Neural progenitor cell (in vitro differentiated cells): ENCODE data around the gene ZBTB46. TPM values are rescaled to one million over a fixed set of nuclear protein-coding genes. Genes with fewer than 3 reads are reported as not detected.

Source experiments
- DNase-seq: peaks from one replicate; pipeline ENCODE4 v3.0.0-alpha.2; 2016; ENCODE audit warnings: low spot score
- H2AFZ ChIP-seq: fragments of 200-600 bp; sonication (generic); replicated peaks from 2 replicates; pipeline ENCODE4 v1.6.1; 2016; ENCODE audit warnings: antibody characterized with exemption
- H3F3A ChIP-seq: fragments of 200-600 bp; sonication (generic); 2 replicates; pipeline ENCODE4 v1.6.1; 2016; ENCODE audit warnings: antibody characterized with exemption, low read depth
- H3K27ac ChIP-seq: fragments of 200-600 bp; sonication (generic); 2 replicates; pipeline ENCODE4 v1.5.1; 2016; ENCODE audit warnings: mild to moderate bottlenecking
- H3K27me3 ChIP-seq: fragments of 200-600 bp; sonication (generic); 2 replicates; pipeline ENCODE4 v1.6.1; 2016; ENCODE audit warnings: mild to moderate bottlenecking, moderate library complexity
- H3K36me3 ChIP-seq: fragments of 200-600 bp; sonication (generic); 2 replicates; pipeline ENCODE4 v1.5.1; 2016
- H3K4me1 ChIP-seq: fragments of 200-600 bp; sonication (generic); 2 replicates; pipeline ENCODE4 v1.6.1; 2016; ENCODE audit warnings: mixed run types
- H3K4me2 ChIP-seq: fragments of 200-600 bp; sonication (generic); 2 replicates; pipeline ENCODE4 v1.6.1; 2016
- H3K4me3 ChIP-seq: fragments of 200-600 bp; sonication (generic); 2 replicates; pipeline ENCODE4 v1.5.1; 2016
- H3K79me2 ChIP-seq: fragments of 200-600 bp; sonication (generic); 2 replicates; pipeline ENCODE4 v1.6.1; 2016; ENCODE audit warnings: low read depth
- H3K9ac ChIP-seq: fragments of 200-600 bp; sonication (generic); 2 replicates; pipeline ENCODE4 v1.6.1; 2016
- H3K9me3 ChIP-seq: fragments of 200-600 bp; sonication (generic); 2 replicates; pipeline ENCODE4 v1.5.1; 2016; ENCODE audit warnings: low read depth
- H4K20me1 ChIP-seq: fragments of 200-600 bp; sonication (generic); 2 replicates; pipeline ENCODE4 v1.6.1; 2016; ENCODE audit warnings: low read depth
- H3K27ac Mint-ChIP-seq: 3 replicates; pipeline ENCODE4 v1.8.0; 2021; ENCODE audit warnings: mixed read lengths
- H3K27me3 Mint-ChIP-seq: 2 replicates; pipeline ENCODE4 v1.8.0; 2022; ENCODE audit warnings: low read depth, mild to moderate bottlenecking, inconsistent platforms, moderate library complexity, mixed read lengths; ENCODE audit not compliant: insufficient read depth
- H3K36me3 Mint-ChIP-seq: 3 replicates; pipeline ENCODE4 v1.8.0; 2021; ENCODE audit warnings: mixed read lengths
- H3K4me1 Mint-ChIP-seq: 3 replicates; pipeline ENCODE4 v1.8.0; 2021; ENCODE audit warnings: mixed read lengths
- H3K4me3 Mint-ChIP-seq: 3 replicates; pipeline ENCODE4 v1.8.0; 2021; ENCODE audit warnings: mild to moderate bottlenecking, moderate library complexity, mixed read lengths
- H3K9me3 Mint-ChIP-seq: 3 replicates; pipeline ENCODE4 v1.8.0; 2020; ENCODE audit warnings: mixed read lengths
- CTCF ChIP-seq: fragments of 200-600 bp; sonication (generic); IDR thresholded peaks from 2 replicates; pipeline ENCODE4 v1.5.1; 2017; ENCODE audit warnings: antibody characterized with exemption, mild to moderate bottlenecking
- EZH2 ChIP-seq: fragments of 200-600 bp; sonication (generic); IDR thresholded peaks from 2 replicates; pipeline ENCODE4 v1.6.1; 2017; ENCODE audit warnings: antibody characterized with exemption, mild to moderate bottlenecking, moderate library complexity
- EZH2phosphoT487 ChIP-seq: fragments of 200-600 bp; sonication (generic); IDR thresholded peaks from 2 replicates; pipeline ENCODE4 v1.6.1; 2017; ENCODE audit warnings: antibody characterized with exemption
- total RNA-seq: library from RNA; depleted of rRNA; stranded (reverse); fragments of >200 nt; gene quantifications from 2 replicates; pipeline ENCODE4 v1.2.3, GENCODE V29; 2015; ENCODE audit warnings: low replicate concordance

Gene ZBTB46
- total RNA-seq, 1 donor from 2014 or later: 8.1 TPM

DNA sequence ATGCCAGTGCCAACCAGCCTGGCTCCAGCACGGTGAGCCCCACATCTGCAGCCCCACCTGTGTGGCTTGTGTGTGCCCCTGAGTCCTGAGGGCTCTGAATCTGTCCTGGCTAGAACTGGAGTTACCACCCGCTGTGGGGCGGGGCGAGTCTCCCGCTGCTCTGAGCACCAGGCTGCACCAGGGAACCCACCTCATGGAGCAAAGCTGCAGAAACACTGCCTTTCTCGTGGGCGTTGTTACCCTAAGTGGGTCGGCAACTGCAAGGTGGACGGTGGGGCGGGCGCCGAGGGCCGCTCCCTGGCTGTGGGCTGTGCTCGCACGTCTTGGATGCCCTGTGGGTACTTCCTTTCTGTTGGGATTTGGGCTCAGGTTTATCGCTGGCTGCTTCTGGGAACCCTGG lies 12.7 kb upstream of the ZBTB46 start:
- no peaks in the 10 kb centered on the region for H3K36me3 Mint-ChIP-seq
- Histone ChIP-seq H3K79me2 (no peaks in the 10 kb centered on the region), H3K4me3 (no peak overlapping the region), H3K4me2 (no peak overlapping the region), H4K20me1 (no peaks in the 10 kb centered on the region), H3K27me3 (no peaks in the 10 kb centered on the region), H3K36me3 (no peaks in the 10 kb centered on the region), H3F3A (peaks cover 29% of the 10 kb centered on the region), H3K9ac (no peak overlapping the region), H2AFZ (no peak overlapping the region), H3K27ac (no peak overlapping the region), H3K9me3 (no peaks in the 10 kb centered on the region), H3K4me1 (peaks cover 23% of the 10 kb centered on the region)
- H3K4me3 Mint-ChIP-seq: peak overlapping the region; percentile 20
- H3K27ac Mint-ChIP-seq: no peak overlapping the region
- H3K9me3 Mint-ChIP-seq: no peaks in the 10 kb centered on the region
- H3K27me3 Mint-ChIP-seq: peaks cover 5% of the 10 kb centered on the region
- no peak for TF ChIP-seq EZH2phosphoT487
- TF ChIP-seq EZH2: no peak
- no peak for TF ChIP-seq CTCF
- peaks cover 10% of the 10 kb centered on the region for H3K4me1 Mint-ChIP-seq
- DNase-seq: no peak

DNA sequence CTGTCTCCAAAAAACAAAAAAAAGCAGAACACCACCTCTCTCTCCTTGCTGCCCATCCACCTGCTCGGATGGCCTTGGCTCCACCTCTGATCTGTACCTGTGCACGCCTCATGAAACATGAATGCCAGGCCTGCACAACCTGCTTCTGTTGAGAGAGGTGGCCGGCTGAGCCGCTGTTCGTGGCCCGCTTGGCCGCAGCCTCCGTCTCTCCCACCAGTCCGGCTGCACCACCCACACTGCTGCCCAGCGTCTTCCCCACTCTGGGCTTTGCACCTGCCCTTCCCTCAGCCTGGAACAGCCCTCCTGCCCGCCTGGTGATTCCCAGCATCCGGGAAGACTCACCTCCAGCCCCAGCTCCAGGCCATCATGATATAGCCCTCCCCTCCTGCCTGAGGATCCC lies 12.2 kb upstream of the ZBTB46 start:
- no peaks in the 10 kb centered on the region for H3K36me3 Mint-ChIP-seq
- TF ChIP-seq EZH2phosphoT487 (no peak), CTCF (no peak), EZH2 (no peak)
- Histone ChIP-seq H3K36me3 (no peaks in the 10 kb centered on the region), H3K79me2 (no peaks in the 10 kb centered on the region), H3K9me3 (no peaks in the 10 kb centered on the region), H3K27ac (no peak overlapping the region), H2AFZ (no peak overlapping the region), H3K4me2 (no peak overlapping the region), H3K4me3 (no peak overlapping the region), H4K20me1 (no peaks in the 10 kb centered on the region), H3K27me3 (no peaks in the 10 kb centered on the region), H3F3A (peaks cover 24% of the 10 kb centered on the region), H3K9ac (no peak overlapping the region), H3K4me1 (peaks cover 20% of the 10 kb centered on the region)
- peaks cover 10% of the 10 kb centered on the region for H3K4me1 Mint-ChIP-seq
- no peak overlapping the region for H3K27ac Mint-ChIP-seq
- H3K4me3 Mint-ChIP-seq: no peak overlapping the region
- DNase-seq: no peak
- peaks cover 5% of the 10 kb centered on the region for H3K27me3 Mint-ChIP-seq
- no peaks in the 10 kb centered on the region for H3K9me3 Mint-ChIP-seq

- no peak for DNase-seq
- no peaks in the 10 kb centered on the region for H3K27me3 ChIP-seq
- TF ChIP-seq CTCF (no peak), EZH2phosphoT487 (no peak), EZH2 (no peak)
- no peaks in the 10 kb centered on the region for H3K9me3 ChIP-seq
- no peaks in the 10 kb centered on the region for H3K9me3 Mint-ChIP-seq
- H3K4me1 Mint-ChIP-seq: peaks cover 14% of the 10 kb centered on the region
- H3K27me3 Mint-ChIP-seq: peaks cover 5% of the 10 kb centered on the region
- no peaks in the 10 kb centered on the region for H4K20me1 ChIP-seq
- H3K36me3 Mint-ChIP-seq: no peaks in the 10 kb centered on the region
- no peaks in the 10 kb centered on the region for H3K79me2 ChIP-seq
- H3K9ac ChIP-seq: no peak overlapping the region
- no peak overlapping the region for H3K27ac ChIP-seq
- H3K4me3 ChIP-seq: no peak overlapping the region
- peak overlapping the region; percentile 72 for H3K27ac Mint-ChIP-seq
- peaks cover 16% of the 10 kb centered on the region for H3F3A ChIP-seq
- no peak overlapping the region for H2AFZ ChIP-seq
- H3K36me3 ChIP-seq: no peaks in the 10 kb centered on the region
- H3K4me3 Mint-ChIP-seq: no peak overlapping the region
- H3K4me2 ChIP-seq: no peak overlapping the region
- H3K4me1 ChIP-seq: peaks cover 11% of the 10 kb centered on the region
These were observed 11.2 kb upstream of the ZBTB46 start for GRCh38 chr20:63842258-63842657.
